ENCODE data around the gene RNU6-1. TPM values are rescaled to one million over a fixed set of nuclear protein-coding genes. Genes with fewer than 3 reads are reported as not detected.

RNU6-1 gene
- total RNA-seq, 2 donors from 2014 or later: not detected

GRCh38 chr15:67840749-67841512 is 1.1 kb upstream of the RNU6-1 start:
- peak in 1 of 2 donors; percentile 28 for ATAC-seq
- no peak for DNase-seq (ENCODE audit: low spot score in 2 of 2)
- Mint-ChIP-seq H3K9me3 (no peaks in the 10 kb centered on the region), H3K36me3 (peaks cover 0 to 7% of the 10 kb centered on the region in 2 donors), H3K27ac (peak overlapping the region; percentile 98)

- H3K36me3 Mint-ChIP-seq: peaks cover 0 to 13% of the 10 kb centered on the region in 2 donors
- H3K9me3 Mint-ChIP-seq: no peaks in the 10 kb centered on the region
- ATAC-seq (peak; percentile 23 to 48), DNase-seq (ENCODE audit: low spot score in 2 of 2) (peak in 1 of 2 donors; percentile 22)
- H3K27ac Mint-ChIP-seq: peak overlapping the region; percentile 98
Observed at GRCh38 chr15:67839499-67839928, 331 bp downstream of the RNU6-1 start.

- no peaks in the 10 kb centered on the region for H3K9me3 Mint-ChIP-seq
- DNase-seq (ENCODE audit: low spot score in 2 of 2): no peak
- no peak for ATAC-seq
Observed at GRCh38 chr15:67838789-67839332, 984 bp downstream of the RNU6-1 start.

GRCh38 chr15:67836955-67837354 is 2.9 kb downstream of the RNU6-1 start:
- H3K9me3 Mint-ChIP-seq: no peaks in the 10 kb centered on the region
- DNase-seq (ENCODE audit: low spot score in 2 of 2) (no peak), ATAC-seq (no peak)
- H3K36me3 Mint-ChIP-seq: peaks cover 0 to 13% of the 10 kb centered on the region in 2 donors
- no peak overlapping the region for H3K27ac Mint-ChIP-seq

More at GRCh38 chr15:67838789-67839332, 984 bp downstream of the RNU6-1 start:
- Mint-ChIP-seq H3K36me3 (peaks cover 0 to 13% of the 10 kb centered on the region in 2 donors), H3K27ac (peak overlapping the region in 1 of 2 donors; percentile 98)

GRCh38 chr15:67836477-67836876 is 3.4 kb downstream of the RNU6-1 start:
- H3K27ac Mint-ChIP-seq: no peak overlapping the region
- ATAC-seq (no peak), DNase-seq (ENCODE audit: low spot score in 2 of 2) (peak in 1 of 2 donors; percentile 66)
- no peaks in the 10 kb centered on the region for H3K9me3 Mint-ChIP-seq
- peaks cover 0 to 13% of the 10 kb centered on the region in 2 donors for H3K36me3 Mint-ChIP-seq

GRCh38 chr15:67836134-67836455 is 3.8 kb downstream of the RNU6-1 start:
- DNase-seq (ENCODE audit: low spot score in 2 of 2) (no peak), ATAC-seq (no peak)
- H3K36me3 Mint-ChIP-seq: peaks cover 0 to 13% of the 10 kb centered on the region in 2 donors
- H3K9me3 Mint-ChIP-seq: no peaks in the 10 kb centered on the region
- no peak overlapping the region for H3K27ac Mint-ChIP-seq

GRCh38 chr15:67835297-67836133 is 4.3 kb downstream of the RNU6-1 start:
- ATAC-seq: no peak
- Mint-ChIP-seq H3K9me3 (no peaks in the 10 kb centered on the region), H3K36me3 (peaks cover 0 to 13% of the 10 kb centered on the region in 2 donors), H3K27ac (no peak overlapping the region)
- DNase-seq (ENCODE audit: low spot score in 2 of 2): peak in 1 of 2 donors; percentile 35

- no peak for DNase-seq (ENCODE audit: low spot score in 2 of 2)
- H3K9me3 Mint-ChIP-seq: no peaks in the 10 kb centered on the region
- H3K36me3 Mint-ChIP-seq: peaks cover 0 to 11% of the 10 kb centered on the region in 2 donors
- ATAC-seq: no peak
- no peak overlapping the region for H3K27ac Mint-ChIP-seq
Observed at GRCh38 chr15:67834581-67835296, 5.1 kb downstream of the RNU6-1 start.

GRCh38 chr15:67833710-67834511 is 5.9 kb downstream of the RNU6-1 start:
- H3K27ac Mint-ChIP-seq: no peak overlapping the region
- ATAC-seq (peak; percentile 59 to 63), DNase-seq (ENCODE audit: low spot score in 2 of 2) (peak in 1 of 2 donors; percentile 62)
- no peaks in the 10 kb centered on the region for H3K9me3 Mint-ChIP-seq
- H3K36me3 Mint-ChIP-seq: peaks cover 0 to 6% of the 10 kb centered on the region in 2 donors

GRCh38 chr15:67832897-67833709 is 6.7 kb downstream of the RNU6-1 start:
- H3K9me3 Mint-ChIP-seq: no peaks in the 10 kb centered on the region
- H3K36me3 Mint-ChIP-seq: peaks cover 0 to 6% of the 10 kb centered on the region in 2 donors
- DNase-seq (ENCODE audit: low spot score in 2 of 2) (no peak), ATAC-seq (no peak)
- no peak overlapping the region for H3K27ac Mint-ChIP-seq

- ATAC-seq: no peak
- Mint-ChIP-seq H3K36me3 (peaks cover 0 to 6% of the 10 kb centered on the region in 2 donors), H3K9me3 (no peaks in the 10 kb centered on the region), H3K27ac (no peak overlapping the region)
- no peak for DNase-seq (ENCODE audit: low spot score in 2 of 2)
Observed at GRCh38 chr15:67832031-67832551, 7.8 kb downstream of the RNU6-1 start.

- no peak for ATAC-seq
- H3K9me3 Mint-ChIP-seq: no peaks in the 10 kb centered on the region
Observed at GRCh38 chr15:67831363-67831762, 8.5 kb downstream of the RNU6-1 start.

GRCh38 chr15:67829647-67830504 is 10.0 kb downstream of the RNU6-1 start:
- Mint-ChIP-seq H3K27ac (no peak overlapping the region), H3K9me3 (no peaks in the 10 kb centered on the region), H3K36me3 (peaks cover 5 to 9% of the 10 kb centered on the region in 2 donors)
- no peak for ATAC-seq
- DNase-seq (ENCODE audit: low spot score in 2 of 2): no peak

More at GRCh38 chr15:67831363-67831762, 8.5 kb downstream of the RNU6-1 start:
- Mint-ChIP-seq H3K27ac (no peak overlapping the region), H3K36me3 (peaks cover 1 to 6% of the 10 kb centered on the region in 2 donors)
- no peak for DNase-seq (ENCODE audit: low spot score in 2 of 2)

All from activated naive CD4-positive, alpha-beta T cell treated with anti-CD3 and anti-CD28 coated beads, Interleukin-2, amount 50 U/mL, for 72 hours (primary cell).